Measurements from ENCODE around the gene PRKCI.
A peak's percentile ranks its signal among the peaks of the same experiment; 100 is the strongest.
"Not testable (repeated sequence)": the region's sequence is repeated elsewhere in the genome, so short reads cannot be mapped to it uniquely, and the experiment has no call there.

Gene PRKCI

GRCh38 chr3:170201527-170201926, 20.7 kb upstream of the PRKCI start:
- H3K9me3 ChIP-seq (ENCODE audit: control insufficient read depth in 2 of 2, low read length in 2 of 2), result no peaks in the 10 kb centered on the region
- peaks cover 0 to 2% of the 10 kb centered on the region in 2 donors for H3K4me1 ChIP-seq (ENCODE audit: control insufficient read depth in 2 of 2, insufficient read depth in 2 of 2, low read length in 2 of 2)
- H3K27me3 ChIP-seq (ENCODE audit: control insufficient read depth in 2 of 2, insufficient read depth in 2 of 2, low read length in 2 of 2), result no peaks in the 10 kb centered on the region
- no peak overlapping the region for H3K9ac ChIP-seq (ENCODE audit: low read depth in 1 of 2, low read length in 2 of 2)
- no peak overlapping the region for H3K4me3 ChIP-seq (ENCODE audit: low read length in 2 of 2)
- no peaks in the 10 kb centered on the region for H3K36me3 ChIP-seq (ENCODE audit: control insufficient read depth in 2 of 2, insufficient read depth in 2 of 2, low read length in 2 of 2)
- H3K27ac ChIP-seq (ENCODE audit: low read depth in 2 of 2, low read length in 2 of 2), result no peak overlapping the region

- H3K9me3 ChIP-seq (ENCODE audit: control insufficient read depth in 2 of 2, low read length in 2 of 2), result no peaks in the 10 kb centered on the region
- no peak overlapping the region for H3K9ac ChIP-seq (ENCODE audit: low read depth in 1 of 2, low read length in 2 of 2)
- H3K27ac ChIP-seq (ENCODE audit: low read depth in 2 of 2, low read length in 2 of 2), result no peak overlapping the region
- H3K27me3 ChIP-seq (ENCODE audit: control insufficient read depth in 2 of 2, insufficient read depth in 2 of 2, low read length in 2 of 2), result no peaks in the 10 kb centered on the region
- no peaks in the 10 kb centered on the region for H3K36me3 ChIP-seq (ENCODE audit: control insufficient read depth in 2 of 2, insufficient read depth in 2 of 2, low read length in 2 of 2)
- H3K4me3 ChIP-seq (ENCODE audit: low read length in 2 of 2), result no peak overlapping the region
- peaks cover 0 to 2% of the 10 kb centered on the region in 2 donors for H3K4me1 ChIP-seq (ENCODE audit: control insufficient read depth in 2 of 2, insufficient read depth in 2 of 2, low read length in 2 of 2)
Observed at GRCh38 chr3:170203457-170203856, 18.8 kb upstream of the PRKCI start.

GRCh38 chr3:170204023-170204472, 18.2 kb upstream of the PRKCI start:
- peaks cover 0 to 2% of the 10 kb centered on the region in 2 donors for H3K4me1 ChIP-seq (ENCODE audit: control insufficient read depth in 2 of 2, insufficient read depth in 2 of 2, low read length in 2 of 2)
- H3K4me3 ChIP-seq (ENCODE audit: low read length in 2 of 2), result no peak overlapping the region
- H3K9ac ChIP-seq (ENCODE audit: low read depth in 1 of 2, low read length in 2 of 2), result no peak overlapping the region
- H3K36me3 ChIP-seq (ENCODE audit: control insufficient read depth in 2 of 2, insufficient read depth in 2 of 2, low read length in 2 of 2), result no peaks in the 10 kb centered on the region
- no peaks in the 10 kb centered on the region for H3K27me3 ChIP-seq (ENCODE audit: control insufficient read depth in 2 of 2, insufficient read depth in 2 of 2, low read length in 2 of 2)
- no peak overlapping the region for H3K27ac ChIP-seq (ENCODE audit: low read depth in 2 of 2, low read length in 2 of 2)
- no peaks in the 10 kb centered on the region for H3K9me3 ChIP-seq (ENCODE audit: control insufficient read depth in 2 of 2, low read length in 2 of 2)

- Histone ChIP-seq H3K27ac (ENCODE audit: low read depth in 2 of 2, low read length in 2 of 2) (no peak overlapping the region), H3K9ac (ENCODE audit: low read depth in 1 of 2, low read length in 2 of 2) (no peak overlapping the region), H3K4me3 (ENCODE audit: low read length in 2 of 2) (no peak overlapping the region), H3K4me1 (ENCODE audit: control insufficient read depth in 2 of 2, insufficient read depth in 2 of 2, low read length in 2 of 2) (peaks cover 0 to 2% of the 10 kb centered on the region in 2 donors), H3K27me3 (ENCODE audit: control insufficient read depth in 2 of 2, insufficient read depth in 2 of 2, low read length in 2 of 2) (peaks cover 0 to 1% of the 10 kb centered on the region in 2 donors), H3K36me3 (ENCODE audit: control insufficient read depth in 2 of 2, insufficient read depth in 2 of 2, low read length in 2 of 2) (no peaks in the 10 kb centered on the region), H3K9me3 (ENCODE audit: control insufficient read depth in 2 of 2, low read length in 2 of 2) (no peaks in the 10 kb centered on the region)
Observed at GRCh38 chr3:170204509-170204908, 17.7 kb upstream of the PRKCI start.

- Histone ChIP-seq H3K36me3 (ENCODE audit: control insufficient read depth in 2 of 2, insufficient read depth in 2 of 2, low read length in 2 of 2) (no peaks in the 10 kb centered on the region), H3K27ac (ENCODE audit: low read depth in 2 of 2, low read length in 2 of 2) (no peak overlapping the region), H3K9ac (ENCODE audit: low read depth in 1 of 2, low read length in 2 of 2) (no peak overlapping the region), H3K9me3 (ENCODE audit: control insufficient read depth in 2 of 2, low read length in 2 of 2) (no peaks in the 10 kb centered on the region), H3K4me3 (ENCODE audit: low read length in 2 of 2) (no peak overlapping the region), H3K27me3 (ENCODE audit: control insufficient read depth in 2 of 2, insufficient read depth in 2 of 2, low read length in 2 of 2) (peaks cover 0 to 1% of the 10 kb centered on the region in 2 donors), H3K4me1 (ENCODE audit: control insufficient read depth in 2 of 2, insufficient read depth in 2 of 2, low read length in 2 of 2) (peaks cover 0 to 2% of the 10 kb centered on the region in 2 donors)
Observed at GRCh38 chr3:170205302-170205701, 16.9 kb upstream of the PRKCI start.

GRCh38 chr3:170206164-170206762, 16.0 kb upstream of the PRKCI start:
- not testable (repeated sequence) for H3K27me3 ChIP-seq (ENCODE audit: control insufficient read depth in 2 of 2, insufficient read depth in 2 of 2, low read length in 2 of 2); H3K9me3 ChIP-seq (ENCODE audit: control insufficient read depth in 2 of 2, low read length in 2 of 2); H3K9ac ChIP-seq (ENCODE audit: low read depth in 1 of 2, low read length in 2 of 2); H3K36me3 ChIP-seq (ENCODE audit: control insufficient read depth in 2 of 2, insufficient read depth in 2 of 2, low read length in 2 of 2); H3K4me1 ChIP-seq (ENCODE audit: control insufficient read depth in 2 of 2, insufficient read depth in 2 of 2, low read length in 2 of 2)
- H3K27ac ChIP-seq (ENCODE audit: low read depth in 2 of 2, low read length in 2 of 2), result peak overlapping the region in 1 of 2 donors; percentile 42
- H3K4me3 ChIP-seq (ENCODE audit: low read length in 2 of 2), result peak overlapping the region in 1 of 2 donors; percentile 11

- H3K9me3 ChIP-seq (ENCODE audit: control insufficient read depth in 2 of 2, low read length in 2 of 2), result no peaks in the 10 kb centered on the region
Observed at GRCh38 chr3:170207717-170208116, 14.5 kb upstream of the PRKCI start.

GRCh38 chr3:170211668-170212067, 10.6 kb upstream of the PRKCI start:
- Histone ChIP-seq H3K9me3 (ENCODE audit: control insufficient read depth in 2 of 2, low read length in 2 of 2) (no peaks in the 10 kb centered on the region), H3K9ac (ENCODE audit: low read depth in 1 of 2, low read length in 2 of 2) (no peak overlapping the region), H3K4me3 (ENCODE audit: low read length in 2 of 2) (no peak overlapping the region), H3K4me1 (ENCODE audit: control insufficient read depth in 2 of 2, insufficient read depth in 2 of 2, low read length in 2 of 2) (no peaks in the 10 kb centered on the region), H3K27me3 (ENCODE audit: control insufficient read depth in 2 of 2, insufficient read depth in 2 of 2, low read length in 2 of 2) (peaks cover 0 to 1% of the 10 kb centered on the region in 2 donors), H3K27ac (ENCODE audit: low read depth in 2 of 2, low read length in 2 of 2) (no peak overlapping the region), H3K36me3 (ENCODE audit: control insufficient read depth in 2 of 2, insufficient read depth in 2 of 2, low read length in 2 of 2) (no peaks in the 10 kb centered on the region)

More at GRCh38 chr3:170207717-170208116, 14.5 kb upstream of the PRKCI start:
- Histone ChIP-seq H3K9ac (ENCODE audit: low read depth in 1 of 2, low read length in 2 of 2) (no peak overlapping the region), H3K27me3 (ENCODE audit: control insufficient read depth in 2 of 2, insufficient read depth in 2 of 2, low read length in 2 of 2) (peaks cover 0 to 1% of the 10 kb centered on the region in 2 donors), H3K4me1 (ENCODE audit: control insufficient read depth in 2 of 2, insufficient read depth in 2 of 2, low read length in 2 of 2) (peaks cover 0 to 2% of the 10 kb centered on the region in 2 donors), H3K27ac (ENCODE audit: low read depth in 2 of 2, low read length in 2 of 2) (no peak overlapping the region), H3K36me3 (ENCODE audit: control insufficient read depth in 2 of 2, insufficient read depth in 2 of 2, low read length in 2 of 2) (no peaks in the 10 kb centered on the region), H3K4me3 (ENCODE audit: low read length in 2 of 2) (no peak overlapping the region)

- Histone ChIP-seq H3K4me1 (ENCODE audit: control insufficient read depth in 2 of 2, insufficient read depth in 2 of 2, low read length in 2 of 2) (peaks cover 0 to 13% of the 10 kb centered on the region in 2 donors), H3K27me3 (ENCODE audit: control insufficient read depth in 2 of 2, insufficient read depth in 2 of 2, low read length in 2 of 2) (no peaks in the 10 kb centered on the region), H3K36me3 (ENCODE audit: control insufficient read depth in 2 of 2, insufficient read depth in 2 of 2, low read length in 2 of 2) (no peaks in the 10 kb centered on the region), H3K9me3 (ENCODE audit: control insufficient read depth in 2 of 2, low read length in 2 of 2) (no peaks in the 10 kb centered on the region), H3K9ac (ENCODE audit: low read depth in 1 of 2, low read length in 2 of 2) (no peak overlapping the region), H3K4me3 (ENCODE audit: low read length in 2 of 2) (no peak overlapping the region), H3K27ac (ENCODE audit: low read depth in 2 of 2, low read length in 2 of 2) (no peak overlapping the region)
Observed at GRCh38 chr3:170219850-170220249, 2.4 kb upstream of the PRKCI start.

GRCh38 chr3:170220871-170221270, 1.4 kb upstream of the PRKCI start:
- Histone ChIP-seq H3K27ac (ENCODE audit: low read depth in 2 of 2, low read length in 2 of 2) (no peak overlapping the region), H3K4me3 (ENCODE audit: low read length in 2 of 2) (no peak overlapping the region), H3K4me1 (ENCODE audit: control insufficient read depth in 2 of 2, insufficient read depth in 2 of 2, low read length in 2 of 2) (peaks cover 0 to 13% of the 10 kb centered on the region in 2 donors)

More at GRCh38 chr3:170220871-170221270, 1.4 kb upstream of the PRKCI start:
- no peaks in the 10 kb centered on the region for H3K27me3 ChIP-seq (ENCODE audit: control insufficient read depth in 2 of 2, insufficient read depth in 2 of 2, low read length in 2 of 2)
- no peaks in the 10 kb centered on the region for H3K9me3 ChIP-seq (ENCODE audit: control insufficient read depth in 2 of 2, low read length in 2 of 2)
- no peak overlapping the region for H3K9ac ChIP-seq (ENCODE audit: low read depth in 1 of 2, low read length in 2 of 2)
- H3K36me3 ChIP-seq (ENCODE audit: control insufficient read depth in 2 of 2, insufficient read depth in 2 of 2, low read length in 2 of 2), result no peaks in the 10 kb centered on the region

Data from mucosa of rectum (tissue), 2 donors.